Activated T-cell treated with anti-CD3 and anti-CD28 coated beads for 1 hour (primary cell): ENCODE measurements around the gene DNASE1L2.
"Not testable (repeated sequence)": the region's sequence is repeated elsewhere in the genome, so short reads cannot be mapped to it uniquely, and the experiment has no call there.

ENCODE experiments used
- DNase-seq: peaks from one replicate; pipeline ENCODE4 v3.0.0-alpha.2; 2020; ENCODE audit warnings: low read depth

DNASE1L2 gene

DNA sequence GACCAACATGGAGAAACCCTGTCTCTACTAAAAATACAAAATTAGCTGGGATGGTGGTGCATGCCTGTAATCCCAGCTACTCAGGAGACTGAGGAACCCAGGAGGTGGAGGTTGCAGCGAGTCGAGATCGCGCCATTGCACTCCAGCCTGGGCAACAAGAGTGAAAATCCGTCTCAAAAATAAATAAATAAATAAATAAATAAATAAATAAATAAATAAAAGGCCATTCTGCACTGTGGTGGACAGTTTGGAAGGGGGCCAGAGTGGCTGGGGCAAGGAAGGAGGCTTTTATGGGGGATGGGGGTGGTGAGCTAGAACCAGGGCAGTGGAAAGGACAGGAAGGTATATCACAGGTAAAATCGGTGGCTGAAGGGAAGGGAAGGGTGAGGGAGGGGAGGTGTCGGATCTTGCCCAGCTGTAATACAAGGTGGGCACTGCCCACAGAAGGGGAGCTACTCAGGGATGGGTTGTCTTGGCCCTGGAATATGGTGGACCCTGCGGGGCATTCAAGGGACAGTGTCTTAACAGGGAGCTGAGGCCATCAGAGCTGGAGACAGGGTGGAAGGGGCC, 33.0 kb upstream of the DNASE1L2 start:
- DNase-seq: not testable (repeated sequence)

DNA sequence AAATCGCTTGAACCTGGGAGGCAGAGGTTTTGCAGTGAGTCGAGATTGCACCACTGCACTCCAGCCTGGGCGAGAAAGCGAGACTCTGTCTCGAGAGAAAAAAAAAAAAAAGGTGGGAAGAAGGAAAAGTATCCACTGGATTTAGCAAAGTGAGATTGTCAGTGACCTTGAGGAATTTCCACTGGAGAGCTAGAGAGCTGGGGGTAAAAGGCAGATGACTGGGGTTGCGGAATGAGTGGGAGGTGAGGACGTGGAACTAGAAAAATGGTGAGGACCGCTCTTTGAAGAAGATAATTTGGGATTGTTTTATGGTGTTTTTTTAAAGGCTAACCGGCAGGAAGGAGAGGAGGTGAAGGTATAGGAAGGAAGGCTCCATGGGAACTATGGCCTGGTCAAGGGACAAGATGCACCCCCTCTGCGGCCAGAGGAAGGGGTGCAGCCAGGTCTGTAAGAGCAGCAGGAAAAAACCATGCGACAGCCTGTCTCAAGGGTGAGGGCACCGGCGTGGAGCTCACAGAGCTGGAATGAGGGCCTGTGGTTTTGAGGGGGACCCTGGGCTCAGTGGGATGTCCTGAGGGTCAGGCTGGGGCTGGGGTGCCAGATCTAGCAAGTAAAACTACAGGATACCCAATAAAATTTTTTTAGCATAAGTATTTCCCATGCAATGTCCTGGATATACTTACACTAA, 31.7 kb upstream of the DNASE1L2 start:
- no peak for DNase-seq

DNA sequence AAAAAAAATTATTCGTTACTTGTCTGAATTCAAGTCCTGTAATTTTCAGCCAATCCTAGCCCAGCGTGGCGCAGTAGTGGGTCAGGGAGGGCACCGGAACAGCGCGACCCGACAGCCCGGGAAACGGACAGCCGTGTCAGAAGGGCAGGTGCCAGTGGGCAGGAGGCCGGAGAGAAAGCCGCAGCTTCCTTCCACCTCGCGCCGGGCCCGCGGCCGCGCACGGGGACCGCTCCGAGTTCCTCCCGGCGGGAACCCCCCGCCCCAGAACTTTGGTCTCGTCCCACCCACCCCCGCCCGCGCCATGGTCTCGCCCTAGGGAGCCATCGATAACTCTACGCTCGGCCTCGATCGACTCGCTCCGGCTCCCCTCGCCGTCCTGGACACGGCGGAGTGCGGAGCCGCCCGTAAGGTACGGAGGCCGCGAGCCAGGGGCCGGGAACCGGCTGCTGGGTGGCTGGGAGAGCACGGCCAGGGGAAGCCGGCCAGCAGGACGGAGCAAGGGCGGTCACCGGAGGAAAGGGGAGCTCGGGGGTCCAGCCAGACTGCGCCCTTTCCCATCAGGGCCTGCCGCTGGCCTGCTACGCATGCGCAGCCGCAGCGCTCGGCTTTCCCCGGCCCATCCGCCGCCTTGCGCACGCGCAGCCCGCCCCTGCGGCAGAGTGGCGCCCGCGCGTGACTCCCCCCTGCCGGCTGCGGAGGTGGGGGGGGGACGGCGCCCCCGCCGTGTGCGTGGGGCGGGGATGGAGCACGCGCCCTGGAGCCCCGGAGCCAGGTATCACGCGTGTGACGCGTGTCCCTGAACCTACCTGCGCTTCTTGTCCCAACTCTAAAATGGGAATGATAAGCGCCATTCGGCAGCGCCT, 30.9 kb upstream of the DNASE1L2 start, which contains the start of gene MLST8:
Gene MLST8, plus strand, starts transcription at position 351 of the 863 bp plus-strand sequence. CDS start 632 bp downstream, outside the sequence.
- peak; percentile 87 for DNase-seq

DNA sequence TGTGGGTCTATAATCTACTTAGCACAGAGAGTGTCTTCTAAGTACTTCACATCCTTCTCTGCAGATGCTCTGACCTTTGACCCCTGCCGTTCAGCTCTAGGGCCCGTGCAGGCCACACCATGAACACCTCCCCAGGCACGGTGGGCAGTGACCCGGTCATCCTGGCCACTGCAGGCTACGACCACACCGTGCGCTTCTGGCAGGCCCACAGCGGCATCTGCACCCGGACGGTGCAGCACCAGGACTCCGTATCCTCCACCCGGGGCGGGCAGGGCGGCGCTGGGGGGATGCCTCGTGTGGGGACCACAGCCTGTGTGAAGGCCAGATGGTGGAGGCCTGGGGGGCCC, 30.3 kb upstream of the DNASE1L2 start:
- no peak for DNase-seq

DNA sequence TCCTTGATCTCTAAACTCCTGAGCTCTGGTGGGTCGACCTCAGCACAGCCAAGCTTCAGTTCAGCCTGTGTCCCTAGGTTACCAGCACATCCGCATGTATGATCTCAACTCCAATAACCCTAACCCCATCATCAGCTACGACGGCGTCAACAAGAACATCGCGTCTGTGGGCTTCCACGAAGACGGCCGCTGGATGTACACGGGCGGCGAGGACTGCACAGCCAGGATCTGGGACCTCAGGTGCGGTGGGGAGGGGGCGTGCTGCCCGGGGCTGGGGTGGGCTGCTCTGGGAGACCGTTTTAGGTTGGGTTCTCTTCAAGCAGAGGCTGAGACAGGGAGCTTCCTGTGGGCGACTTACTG, 29.8 kb upstream of the DNASE1L2 start:
- DNase-seq: no peak

DNA sequence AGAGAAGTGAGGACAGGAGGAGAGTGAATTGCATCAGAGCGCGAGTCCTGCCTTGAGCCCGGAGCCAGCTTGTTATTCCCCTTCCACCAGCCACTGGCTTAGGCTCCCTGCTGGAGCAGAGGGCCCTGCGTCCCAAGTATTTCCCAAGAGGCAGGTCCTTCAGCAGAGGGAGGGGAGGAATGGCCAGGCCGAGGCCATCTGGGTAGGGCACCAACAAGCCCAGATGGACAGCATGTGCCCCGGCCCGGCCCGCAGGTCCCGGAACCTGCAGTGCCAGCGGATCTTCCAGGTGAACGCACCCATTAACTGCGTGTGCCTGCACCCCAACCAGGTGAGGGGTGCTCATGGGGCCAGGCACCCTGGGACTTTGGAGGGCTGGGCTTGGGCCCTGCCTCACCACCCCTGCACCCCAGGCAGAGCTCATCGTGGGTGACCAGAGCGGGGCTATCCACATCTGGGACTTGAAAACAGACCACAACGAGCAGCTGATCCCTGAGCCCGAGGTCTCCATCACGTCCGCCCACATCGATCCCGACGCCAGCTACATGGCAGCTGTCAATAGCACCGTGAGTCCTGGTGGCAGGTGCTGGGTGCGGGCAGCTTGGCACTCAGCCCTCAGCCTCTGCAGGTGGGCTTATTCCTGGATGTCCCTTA, 29.3 kb upstream of the DNASE1L2 start:
- DNase-seq: no peak

DNA sequence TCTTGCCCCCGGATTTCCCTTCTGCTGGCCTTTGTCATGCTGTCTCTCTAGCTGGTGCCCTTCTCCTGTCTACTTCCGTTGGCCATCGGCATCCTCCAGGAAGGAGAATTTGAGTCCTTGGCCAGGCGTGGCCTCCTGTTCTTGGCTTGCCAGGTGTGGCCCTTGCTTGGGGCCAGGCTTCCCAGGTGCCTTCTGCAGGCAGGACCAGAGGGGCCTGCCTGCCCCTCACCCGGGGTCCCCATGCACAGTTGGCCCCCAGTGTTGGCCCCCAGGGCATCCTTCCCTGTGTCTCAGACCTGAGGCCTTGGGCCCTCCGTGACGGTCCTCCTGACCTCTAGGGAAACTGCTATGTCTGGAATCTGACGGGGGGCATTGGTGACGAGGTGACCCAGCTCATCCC, 28.4 kb upstream of the DNASE1L2 start:
- no peak for DNase-seq

DNA sequence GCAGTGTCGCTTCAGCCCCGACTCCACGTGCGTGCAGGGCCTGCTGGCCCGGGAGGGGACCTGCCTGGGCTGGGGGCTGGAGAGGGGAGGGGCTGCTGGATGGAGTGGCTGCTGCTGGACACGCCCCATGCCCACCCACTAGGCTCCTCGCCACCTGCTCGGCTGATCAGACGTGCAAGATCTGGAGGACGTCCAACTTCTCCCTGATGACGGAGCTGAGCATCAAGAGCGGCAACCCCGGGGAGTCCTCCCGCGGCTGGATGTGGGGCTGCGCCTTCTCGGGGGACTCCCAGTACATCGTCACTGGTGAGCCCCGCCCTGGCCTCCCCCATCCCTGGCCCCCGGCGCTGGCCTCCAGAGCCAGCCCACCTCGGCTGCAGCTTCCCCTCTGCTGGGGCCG, 27.9 kb upstream of the DNASE1L2 start:
- DNase-seq: no peak

DNA sequence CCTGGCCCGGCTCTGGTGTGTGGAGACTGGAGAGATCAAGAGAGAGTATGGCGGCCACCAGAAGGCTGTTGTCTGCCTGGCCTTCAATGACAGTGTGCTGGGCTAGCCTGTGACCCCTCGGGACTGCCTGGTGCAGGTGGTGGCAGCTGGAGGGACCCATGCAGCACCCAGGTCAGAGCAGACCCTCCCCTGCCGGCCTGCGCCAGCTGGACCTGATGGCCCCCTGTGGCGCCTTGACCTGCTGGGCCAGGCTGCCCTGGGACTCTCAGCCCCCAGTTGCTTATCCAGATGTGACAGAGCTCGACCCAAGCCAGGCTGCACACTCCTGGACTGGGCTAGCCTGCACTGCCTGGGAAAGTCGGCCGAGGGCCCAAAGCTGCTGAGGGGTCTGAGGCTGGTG, 27.5 kb upstream of the DNASE1L2 start:
- no peak for DNase-seq

DNA sequence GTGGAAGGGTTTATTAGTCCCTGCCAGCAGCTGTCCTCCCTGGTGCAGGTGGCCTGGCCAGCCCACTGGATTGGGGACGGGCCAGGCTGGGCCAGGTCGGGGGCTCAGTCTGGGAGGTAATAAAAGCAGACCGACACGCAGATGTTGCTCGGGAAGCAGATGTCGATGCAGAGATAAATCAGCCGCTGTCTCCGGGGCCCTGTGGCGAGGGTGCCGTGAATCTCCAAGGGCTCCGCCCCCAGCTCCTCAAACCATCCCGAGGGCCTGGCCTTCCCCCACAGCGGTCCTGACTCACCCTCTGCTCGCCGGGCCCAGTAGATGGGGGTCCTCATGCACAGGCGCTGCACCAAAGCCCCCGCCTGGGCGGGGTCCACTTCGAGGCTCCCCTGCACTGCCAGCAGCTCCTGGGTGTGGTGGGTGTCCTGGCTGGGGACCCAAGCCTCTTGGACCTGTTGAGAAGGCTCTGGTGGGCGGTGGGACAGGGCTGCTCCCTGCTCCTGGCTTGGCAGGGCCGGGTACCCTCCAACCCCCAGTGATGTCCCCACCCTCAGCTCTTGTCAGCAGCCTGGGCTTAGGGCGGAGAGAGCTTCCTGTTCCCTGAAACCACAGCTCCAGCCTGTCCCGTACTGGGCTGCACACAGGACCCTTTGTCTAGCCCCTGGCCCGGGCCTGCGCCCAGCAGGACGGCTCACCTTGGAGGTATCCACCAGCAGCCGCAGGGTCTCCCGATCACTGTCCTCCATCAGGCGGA, 26.8 kb upstream of the DNASE1L2 start:
- no peak for DNase-seq

DNA sequence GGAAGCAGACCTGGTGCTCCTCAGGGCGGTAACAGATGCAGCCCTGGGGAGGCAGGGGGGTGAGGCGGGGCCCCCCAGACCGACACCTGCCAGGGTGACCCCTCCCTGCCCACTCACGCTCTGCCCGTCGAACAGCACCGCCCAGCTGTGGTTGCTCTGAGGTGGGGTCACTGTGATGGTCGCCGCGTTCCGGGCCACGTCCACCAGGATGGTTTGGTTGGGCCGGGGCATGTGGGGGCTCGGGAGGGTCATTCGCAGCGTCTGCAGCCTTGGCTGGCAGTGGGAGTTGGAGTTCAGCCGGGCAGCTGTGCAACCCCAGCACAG, 26.3 kb upstream of the DNASE1L2 start:
- no peak for DNase-seq

DNA sequence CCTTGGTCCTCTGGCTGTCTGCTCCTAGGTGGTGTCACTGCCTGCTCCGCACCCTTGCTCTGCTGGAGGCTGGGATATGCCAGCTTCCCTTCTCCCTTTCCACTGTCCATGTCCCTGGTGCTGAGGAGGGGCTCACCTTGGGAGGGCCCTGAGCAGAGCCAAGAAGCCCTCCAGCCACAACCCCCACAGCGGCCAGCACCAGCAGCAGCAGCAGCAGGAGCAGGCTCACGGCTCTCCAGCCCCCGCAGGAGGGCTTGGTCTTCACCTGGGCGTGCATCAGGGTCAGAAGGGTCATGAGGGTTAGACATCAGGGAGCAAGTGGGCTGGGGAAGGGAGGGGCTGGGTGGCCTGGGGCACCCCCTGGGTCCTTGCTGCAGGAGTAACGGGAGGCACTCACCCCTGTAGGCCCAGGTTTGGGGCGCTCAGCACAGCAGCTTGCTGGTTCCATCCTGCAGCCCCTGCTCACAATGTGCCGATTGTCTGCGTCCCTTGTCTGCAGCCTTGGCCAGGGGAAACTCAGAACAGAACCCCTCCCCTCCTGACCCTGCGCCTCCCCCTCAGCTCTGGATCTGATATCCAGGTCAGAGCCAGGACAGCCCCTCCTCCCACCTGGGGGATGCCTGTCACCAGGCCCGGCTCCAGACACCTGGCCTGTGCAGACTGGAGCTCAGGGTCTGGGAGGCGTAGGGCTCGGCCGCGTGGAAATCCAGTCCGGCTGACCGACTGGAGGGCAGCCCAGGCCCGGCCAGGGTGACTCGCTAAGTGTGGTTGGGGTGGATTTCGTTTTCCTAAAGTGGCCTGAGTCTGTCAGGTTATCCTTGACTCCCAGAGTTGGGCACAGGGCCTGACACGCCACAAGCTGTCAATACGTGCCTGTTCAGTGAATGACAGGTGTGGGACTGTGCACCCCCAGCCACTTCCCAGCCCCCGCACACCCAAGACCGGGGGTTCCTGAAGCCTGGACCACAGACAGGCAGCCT, 25.6 kb upstream of the DNASE1L2 start, which contains the start of gene BRICD5:
Gene BRICD5, minus strand, starts transcription at position 478 of the 980 bp plus-strand sequence. Its CDS starts 30 bp downstream, at position 448.
- DNase-seq: no peak

DNA sequence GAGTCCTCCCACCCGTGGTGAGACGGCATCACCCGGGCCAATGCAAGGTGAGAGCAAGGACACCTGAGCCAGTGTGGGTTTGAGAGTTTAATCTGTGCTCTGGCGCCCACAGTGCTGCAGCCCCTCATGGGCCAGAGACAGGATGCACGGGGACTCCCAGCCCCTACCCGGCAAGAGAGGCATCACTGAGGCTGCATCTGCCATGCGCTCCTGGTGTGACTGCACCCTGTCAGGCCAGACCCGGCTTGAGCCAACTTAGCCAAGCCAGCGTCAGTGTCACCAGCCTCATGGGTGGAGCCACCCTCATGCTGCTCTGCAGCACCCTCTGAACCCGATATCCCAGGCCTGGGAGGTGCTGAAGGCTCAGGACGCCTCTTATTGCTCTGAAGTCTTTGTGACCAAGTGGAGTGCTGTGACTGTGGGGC, 24.3 kb upstream of the DNASE1L2 start:
- DNase-seq: no peak

DNA sequence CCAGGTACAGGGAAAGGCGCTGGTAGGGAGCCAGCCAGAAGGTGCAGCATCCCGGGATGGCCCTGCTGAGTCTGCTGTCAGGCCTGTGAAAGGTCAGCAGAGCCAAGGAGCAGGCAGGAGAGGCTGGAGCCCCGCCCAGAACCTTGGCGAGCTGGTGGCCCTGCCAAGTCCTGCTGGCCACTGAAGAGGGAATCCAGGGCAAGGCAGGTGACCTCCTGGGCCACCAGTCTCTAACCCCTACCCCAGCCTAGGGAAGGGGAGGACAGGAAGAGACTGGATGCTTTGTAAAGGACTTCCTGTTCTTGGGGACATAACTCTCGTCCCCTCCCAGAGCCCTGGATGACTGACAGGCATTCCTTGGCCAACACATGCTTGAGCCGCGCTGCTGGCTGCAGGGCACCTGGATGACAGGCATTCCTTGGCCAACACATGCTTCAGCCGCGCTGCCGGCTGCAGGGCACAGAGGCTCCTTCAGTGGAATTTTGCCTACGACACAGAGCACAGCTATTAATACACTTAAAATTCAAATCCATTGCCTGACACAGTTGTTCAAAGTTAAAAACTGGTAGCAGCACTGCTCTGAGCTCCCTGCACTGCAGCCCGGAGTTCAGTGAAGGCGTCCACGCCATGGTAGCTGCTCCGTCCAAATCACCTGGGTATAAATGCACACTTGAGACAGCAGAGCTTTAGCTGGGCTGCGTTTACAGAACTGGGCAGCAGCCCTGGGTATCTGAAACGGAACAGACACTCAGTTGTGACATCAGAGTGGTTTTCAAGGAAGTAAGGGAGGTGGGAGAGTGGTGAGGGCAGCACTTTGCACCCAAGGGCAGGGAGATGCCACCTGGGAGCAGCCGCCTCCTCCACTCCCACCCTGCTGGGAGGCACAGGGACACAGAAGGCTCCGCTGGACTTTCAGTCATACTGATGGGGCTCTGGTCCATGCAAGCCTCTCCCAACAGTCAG, 23.6 kb upstream of the DNASE1L2 start:
- DNase-seq: no peak

DNA sequence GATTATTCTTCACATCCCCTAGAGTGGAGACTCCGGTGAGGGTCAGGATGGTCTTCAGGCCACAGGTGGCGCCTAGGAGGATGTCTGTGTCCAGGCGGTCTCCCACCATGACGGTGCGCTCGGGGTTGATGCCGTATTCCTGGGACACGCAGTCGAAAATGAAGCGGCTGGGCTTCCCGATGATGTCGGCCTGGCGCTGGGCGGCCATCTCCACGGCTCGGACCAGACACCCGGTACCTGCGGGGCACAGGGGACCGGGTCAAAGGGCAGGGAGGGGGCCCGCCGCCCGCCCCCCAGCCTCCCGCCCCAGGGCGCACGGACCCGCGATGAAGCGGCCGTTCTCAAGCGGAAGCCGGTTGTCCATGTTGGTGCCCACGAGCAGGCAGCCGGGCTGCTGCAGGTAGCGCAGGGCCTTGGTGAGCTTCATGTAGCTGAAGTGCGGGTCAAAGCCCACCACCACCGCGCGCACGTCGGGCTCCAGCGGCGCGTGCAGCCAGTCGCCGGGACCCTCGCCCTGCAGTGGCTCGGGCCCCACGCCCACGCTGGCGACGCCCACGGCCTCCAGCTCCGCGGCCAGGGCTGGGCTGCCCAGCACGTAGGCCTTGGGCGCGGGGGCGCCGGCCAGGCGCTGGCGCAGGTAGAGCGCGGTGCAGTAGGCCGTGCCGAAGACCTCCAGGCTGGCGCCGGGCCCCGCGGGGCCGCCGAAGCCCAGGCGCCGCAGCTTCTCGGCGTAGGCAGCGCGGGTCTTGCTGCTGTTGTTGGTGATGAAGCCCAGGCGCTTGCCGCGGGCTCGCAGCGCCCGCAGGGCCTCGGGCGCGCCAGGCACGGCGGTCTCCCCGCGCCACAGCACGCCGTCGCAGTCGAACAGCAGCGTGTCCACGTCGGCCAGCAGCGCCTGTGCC, 22.2 kb upstream of the DNASE1L2 start:
- no peak for DNase-seq

DNA sequence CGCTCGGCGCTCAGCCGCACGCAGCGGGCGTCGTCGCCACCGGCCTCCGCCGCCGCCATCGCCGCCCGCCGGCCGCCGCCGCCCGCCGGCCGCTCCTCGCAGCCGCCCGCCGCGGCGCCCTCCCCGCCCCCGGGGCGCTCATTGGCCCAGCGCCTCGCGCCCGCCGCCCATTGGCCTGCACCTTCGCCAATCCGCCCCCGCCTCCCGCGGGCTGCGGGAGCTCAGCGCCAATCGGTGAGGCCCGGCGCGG, 21.6 kb upstream of the DNASE1L2 start, which contains the start of gene PGP:
Gene PGP, minus strand, starts transcription at position 122 of the 250 bp plus-strand sequence. Its CDS starts 63 bp downstream, at position 59.
- no peak for DNase-seq

DNA sequence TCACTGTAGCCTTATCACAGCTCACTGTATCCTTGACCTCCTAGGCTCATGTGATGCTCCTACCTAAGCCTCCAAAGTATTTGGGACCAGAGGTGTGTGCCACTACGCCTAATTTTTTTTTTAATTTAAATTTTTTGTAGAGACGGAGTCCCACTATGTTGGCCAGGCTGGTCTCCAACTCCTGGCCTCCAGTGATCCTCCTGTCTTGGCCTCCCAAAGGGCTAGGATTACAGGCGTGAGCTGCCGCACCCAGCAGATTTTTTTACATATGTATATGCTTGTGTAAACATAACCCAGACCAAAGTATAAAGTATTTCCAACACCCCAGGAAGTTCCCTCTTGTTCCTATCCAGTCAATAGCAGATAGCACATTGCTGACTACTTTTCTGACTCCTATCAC, 19.9 kb upstream of the DNASE1L2 start:
- no peak for DNase-seq

DNA sequence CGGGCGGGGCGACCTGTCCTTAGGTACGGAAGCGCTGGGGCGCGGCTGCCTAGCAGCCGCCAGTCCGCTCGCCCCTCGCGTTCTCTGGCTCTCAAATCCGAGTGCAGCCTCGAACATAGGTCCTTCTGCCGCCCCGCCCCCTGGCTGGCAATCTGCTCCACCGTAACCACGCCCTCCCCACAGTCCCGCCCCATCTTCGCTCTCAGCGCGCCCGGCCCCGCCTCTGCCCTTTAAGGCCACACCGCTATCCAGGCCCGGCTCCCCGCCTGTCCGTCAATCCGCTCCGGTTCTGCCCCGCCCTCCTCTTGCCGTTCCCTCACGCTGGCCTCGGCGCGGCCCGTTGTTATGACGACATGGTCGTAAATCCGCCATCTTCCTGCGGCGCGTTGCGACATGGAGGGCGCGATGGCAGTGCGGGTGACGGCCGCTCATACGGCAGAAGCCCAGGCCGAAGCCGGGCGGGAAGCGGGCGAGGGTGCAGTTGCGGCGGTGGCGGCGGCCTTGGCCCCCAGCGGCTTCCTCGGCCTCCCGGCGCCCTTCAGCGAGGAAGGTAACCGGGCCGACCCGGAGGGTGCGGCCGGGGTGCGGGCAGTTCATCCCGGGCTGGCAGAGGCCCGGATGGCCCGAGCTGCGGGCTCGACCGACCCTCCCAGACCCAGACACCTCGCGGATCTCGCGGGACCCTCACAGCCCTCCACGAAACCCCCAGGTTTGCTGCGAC, 12.9 kb upstream of the DNASE1L2 start, which contains the start of gene E4F1:
Gene E4F1, plus strand, starts transcription at position 371 of the 721 bp plus-strand sequence. Its CDS starts 23 bp downstream, at position 394.
- DNase-seq: peak; percentile 97
